WTC11 (cell line): ENCODE data around the gene SLAMF1. TPM values are rescaled to one million over a fixed set of nuclear protein-coding genes. Genes with fewer than 3 reads are reported as not detected.

Experiments
- ATAC-seq: fragments of 200-7000 bp; cut with Tn5 transposase; 2 replicates; pipeline ENCODE4 v1.10.0; 2021; ENCODE audit warnings: mild to moderate bottlenecking, moderate library complexity
- CTCF ChIA-PET: fragments of 300-600 bp; sonication (Branson Sonifier 250); formaldehyde crosslinking; loops from one replicate; lab custom pipeline; 2021; ENCODE audit warnings: antibody characterized with exemption; lab: Charles Lee
- POLR2A ChIA-PET: fragments of 350-600 bp; sonication (Branson Sonifier 250); formaldehyde crosslinking; loops from one replicate; lab custom pipeline; 2021; ENCODE audit warnings: antibody characterized with exemption; lab: Charles Lee
- DNase-seq: peaks from one replicate; pipeline ENCODE4 v3.0.0; 2021; ENCODE audit warnings: low spot score
- H3K27ac Mint-ChIP-seq: 2 replicates; pipeline ENCODE4 v1.8.0; 2021; ENCODE audit warnings: mixed read lengths
- H3K27me3 Mint-ChIP-seq: 2 replicates; pipeline ENCODE4 v1.8.0; 2021; ENCODE audit warnings: low read depth, mild to moderate bottlenecking, moderate library complexity, mixed read lengths
- H3K36me3 Mint-ChIP-seq: 2 replicates; pipeline ENCODE4 v1.8.0; 2021; ENCODE audit warnings: mixed read lengths
- H3K4me1 Mint-ChIP-seq: 2 replicates; pipeline ENCODE4 v1.8.0; 2022; ENCODE audit warnings: mixed read lengths
- H3K4me3 Mint-ChIP-seq: 2 replicates; pipeline ENCODE4 v1.8.0; 2021; ENCODE audit warnings: mild to moderate bottlenecking, moderate library complexity, mixed read lengths
- H3K9me3 Mint-ChIP-seq: 2 replicates; pipeline ENCODE4 v1.8.0; 2021; ENCODE audit warnings: mixed read lengths
- CREM ChIP-seq: sonication (generic); formaldehyde crosslinking; IDR thresholded peaks from 2 replicates; pipeline ENCODE4 v1.8.1; 2022; ENCODE audit warnings: mild to moderate bottlenecking, missing genetic modification reagents, moderate library complexity
- E2F5 ChIP-seq: sonication (generic); formaldehyde crosslinking; IDR thresholded peaks from 2 replicates; pipeline ENCODE4 v1.8.1; 2022; ENCODE audit warnings: mild to moderate bottlenecking, moderate library complexity, missing genetic modification reagents
- FOXP4 ChIP-seq: sonication (generic); formaldehyde crosslinking; IDR thresholded peaks from 2 replicates; pipeline ENCODE4 v1.8.0; 2022; ENCODE audit warnings: mild to moderate bottlenecking, missing genetic modification reagents
- NFE2L1 ChIP-seq: sonication (generic); formaldehyde crosslinking; IDR thresholded peaks from 2 replicates; pipeline ENCODE4 v1.8.1; 2023; ENCODE audit warnings: missing genetic modification reagents
- NFYB ChIP-seq: sonication (generic); formaldehyde crosslinking; conservative IDR thresholded peaks from 2 replicates; pipeline ENCODE4 v1.8.0; 2022; ENCODE audit warnings: low read depth, missing genetic modification reagents
- NR1H2 ChIP-seq: sonication (generic); formaldehyde crosslinking; IDR thresholded peaks from 2 replicates; pipeline ENCODE4 v1.9.0; 2021; ENCODE audit warnings: mild to moderate bottlenecking, moderate library complexity, missing genetic modification reagents
- PRRX2 ChIP-seq: fragments of 250-450 bp; sonication (Bioruptor Pico); IDR thresholded peaks from 2 replicates; pipeline ENCODE4 v1.8.0; 2021; ENCODE audit warnings: mild to moderate bottlenecking
- ZBTB21 ChIP-seq: sonication (generic); formaldehyde crosslinking; IDR thresholded peaks from 2 replicates; pipeline ENCODE4 v1.8.1; 2023; ENCODE audit warnings: mild to moderate bottlenecking, missing genetic modification reagents, borderline replicate concordance
- ZBTB43 ChIP-seq: sonication (generic); formaldehyde crosslinking; IDR thresholded peaks from 2 replicates; pipeline ENCODE4 v1.8.1; 2023; ENCODE audit warnings: mild to moderate bottlenecking, missing genetic modification reagents
- ZNF121 ChIP-seq: sonication (generic); formaldehyde crosslinking; IDR thresholded peaks from 2 replicates; pipeline ENCODE4 v1.8.0; 2023; ENCODE audit warnings: missing genetic modification reagents
- ZNF416 ChIP-seq: fragments of 250-450 bp; sonication (Bioruptor Pico); IDR thresholded peaks from 2 replicates; pipeline ENCODE4 v1.9.0; 2021; ENCODE audit warnings: mild to moderate bottlenecking, inconsistent platforms
- ZNF425 ChIP-seq: fragments of 250-450 bp; sonication (Bioruptor Pico); conservative IDR thresholded peaks from 2 replicates; pipeline ENCODE4 v1.9.0; 2021; ENCODE audit warnings: mild to moderate bottlenecking
- ZNF512 ChIP-seq: sonication (generic); formaldehyde crosslinking; IDR thresholded peaks from 2 replicates; pipeline ENCODE4 v1.8.1; 2022; ENCODE audit warnings: missing genetic modification reagents, borderline replicate concordance
- total RNA-seq: library from RNA; stranded (reverse); gene quantifications from 3 replicates; pipeline ENCODE4 v1.2.3, GENCODE V29; 2021

Gene SLAMF1
- total RNA-seq, 1 experiment from 2014 or later = 0.15 TPM

GRCh38 chr1:160631983-160632625 lies 14.7 kb downstream of the SLAMF1 start (continued):
- TF ChIP-seq ZNF121 (CRISPR knock-in tag) (no peak), CREM (CRISPR knock-in tag) (no peak), PRRX2 (CRISPR knock-in tag) (no peak), ZBTB21 (CRISPR knock-in tag) (no peak), ZNF425 (CRISPR knock-in tag) (no peak)

- ATAC-seq (no peak), DNase-seq (no peak)
- Mint-ChIP-seq H3K36me3 (no peaks in the 10 kb centered on the region), H3K4me1 (peaks cover 7% of the 10 kb centered on the region; the same call in 1 of the 2 replicates), H3K27me3 (no peaks in the 10 kb centered on the region; the same call in 1 of the 2 replicates), H3K27ac (no peak overlapping the region), H3K9me3 (peaks cover 13% of the 10 kb centered on the region), H3K4me3 (no peak overlapping the region)
- CTCF ChIA-PET = interaction anchor here (1.7 to 2.7 kb wide), 2 partner anchors 12 to 50 kb away, joined by 4 to 10 read pairs; no protein-coding TSS in a partner anchor
- POLR2A ChIA-PET = no interaction called here
- TF ChIP-seq NFYB = no peak
- TF ChIP-seq ZNF416 (CRISPR knock-in tag) = no peak
- no peak for TF ChIP-seq ZNF512
- TF ChIP-seq ZBTB43 (CRISPR knock-in tag) = no peak
- TF ChIP-seq NR1H2 (CRISPR knock-in tag) = no peak
- no peak for TF ChIP-seq FOXP4 (CRISPR knock-in tag)
- no peak for TF ChIP-seq CREM (CRISPR knock-in tag)
- TF ChIP-seq NFE2L1 (CRISPR knock-in tag) = no peak
- TF ChIP-seq E2F5 (CRISPR knock-in tag) = no peak
- TF ChIP-seq PRRX2 (CRISPR knock-in tag) = no peak
Measured at GRCh38 chr1:160630523-160631451, 16.1 kb downstream of the SLAMF1 start.
